Right atrium auricular region (tissue), 2 donors: ENCODE data around the gene TBCD. TPM values are rescaled to one million over a fixed set of nuclear protein-coding genes. Genes with fewer than 3 reads are reported as not detected.
"Not testable (repeated sequence)": the region's sequence is repeated elsewhere in the genome, so short reads cannot be mapped to it uniquely, and the experiment has no call there.

Experiments used
- DNase-seq: peaks from one replicate; pipeline ENCODE4 v3.0.0-alpha.2; 2019; ENCODE audit warnings: low spot score
- H3K27ac ChIP-seq, 2 donors: fragments of 200-600 bp; sonication (generic); 1 replicate in 1 of 2; 2 replicates in 1 of 2; pipeline ENCODE4 v1.5.1; 2016 to 2019
- H3K27me3 ChIP-seq, 2 donors: fragments of 200-600 bp; sonication (generic); one replicate each; pipeline versions ENCODE4 v1.5.1 to v1.6.0; 2017 to 2019
- H3K36me3 ChIP-seq: fragments of 200-600 bp; sonication (generic); one replicate; pipeline ENCODE4 v1.5.1; 2016
- H3K4me1 ChIP-seq, 2 donors: fragments of 200-600 bp; sonication (generic); one replicate each; pipeline versions ENCODE4 v1.5.1 to v1.6.0; 2017 to 2019
- H3K4me3 ChIP-seq, 2 donors: fragments of 200-600 bp; sonication (generic); 1 replicate in 1 of 2; 2 replicates in 1 of 2; pipeline ENCODE4 v1.5.1; 2017 to 2019; ENCODE audit warnings: mild to moderate bottlenecking in 1 of 2, moderate library complexity in 1 of 2
- H3K9me3 ChIP-seq, 2 donors: fragments of 200-600 bp; sonication (generic); one replicate each; pipeline ENCODE4 v1.5.1; 2019
- CTCF ChIP-seq, 2 donors: fragments of 200-600 bp; sonication (generic); IDR thresholded peaks; one replicate each; pipeline ENCODE4 v1.5.1; 2019; ENCODE audit warnings: antibody characterized with exemption in 2 of 2
- total RNA-seq, 2 donors: library from RNA; depleted of rRNA; stranded (reverse); fragments of >200 nt; gene quantifications; one replicate each; pipeline ENCODE4 v1.1.0, GENCODE V29; 2016

The TBCD gene
- total RNA-seq, 2 donors from 2014 or later, result 19.4 to 29.6 TPM

GRCh38 chr17:82783498-82783897 lies 31.6 kb downstream of the TBCD start:
- H3K9me3 ChIP-seq, result no peaks in the 10 kb centered on the region
- no peak overlapping the region for H3K27ac ChIP-seq
- H3K36me3 ChIP-seq, result peaks cover 14% of the 10 kb centered on the region
- TF ChIP-seq CTCF (IDR thresholded peaks at IDR 0.05), result no peak
- H3K27me3 ChIP-seq, result no peaks in the 10 kb centered on the region
- H3K4me3 ChIP-seq, result no peak overlapping the region
- H3K4me1 ChIP-seq, result no peaks in the 10 kb centered on the region
- no peak for DNase-seq

GRCh38 chr17:82785581-82785980 lies 33.7 kb downstream of the TBCD start:
- not testable (repeated sequence) for H3K27me3 ChIP-seq, H3K27ac ChIP-seq, H3K4me3 ChIP-seq, H3K9me3 ChIP-seq, DNase-seq
- Histone ChIP-seq H3K36me3 (peaks cover 14% of the 10 kb centered on the region), H3K4me1 (peaks cover 0 to 12% of the 10 kb centered on the region in 2 donors)

- no peaks in the 10 kb centered on the region for H3K27me3 ChIP-seq
- H3K9me3 ChIP-seq, result no peaks in the 10 kb centered on the region
- H3K4me1 ChIP-seq, result peaks cover 0 to 12% of the 10 kb centered on the region in 2 donors
- no peak overlapping the region for H3K4me3 ChIP-seq
- H3K27ac ChIP-seq, result no peak overlapping the region
- no peak for TF ChIP-seq CTCF (IDR thresholded peaks at IDR 0.05)
- DNase-seq, result no peak
- peaks cover 14% of the 10 kb centered on the region for H3K36me3 ChIP-seq
Measured at GRCh38 chr17:82786427-82786826, 34.6 kb downstream of the TBCD start.

- no peaks in the 10 kb centered on the region for H3K9me3 ChIP-seq
- TF ChIP-seq CTCF (IDR thresholded peaks at IDR 0.05), result no peak
- peaks cover 0 to 12% of the 10 kb centered on the region in 2 donors for H3K4me1 ChIP-seq
- H3K27ac ChIP-seq, result no peak overlapping the region
- H3K27me3 ChIP-seq, result no peaks in the 10 kb centered on the region
- H3K4me3 ChIP-seq, result no peak overlapping the region
- peak; percentile 64 for DNase-seq
- peaks cover 14% of the 10 kb centered on the region for H3K36me3 ChIP-seq
Measured at GRCh38 chr17:82787081-82787848, 35.4 kb downstream of the TBCD start.

- Histone ChIP-seq H3K27ac (no peak overlapping the region), H3K9me3 (no peaks in the 10 kb centered on the region), H3K4me3 (no peak overlapping the region), H3K36me3 (peaks cover 4% of the 10 kb centered on the region), H3K4me1 (peaks cover 0 to 15% of the 10 kb centered on the region in 2 donors), H3K27me3 (no peaks in the 10 kb centered on the region)
- DNase-seq, result no peak
- TF ChIP-seq CTCF (IDR thresholded peaks at IDR 0.05), result no peak
Measured at GRCh38 chr17:82788206-82789001, 36.5 kb downstream of the TBCD start.

- Histone ChIP-seq H3K4me3 (no peak overlapping the region), H3K27ac (no peak overlapping the region), H3K27me3 (no peaks in the 10 kb centered on the region), H3K9me3 (no peaks in the 10 kb centered on the region), H3K4me1 (peaks cover 0 to 22% of the 10 kb centered on the region in 2 donors), H3K36me3 (no peaks in the 10 kb centered on the region)
- no peak for TF ChIP-seq CTCF (IDR thresholded peaks at IDR 0.05)
- DNase-seq, result no peak
Measured at GRCh38 chr17:82789051-82789592, 37.3 kb downstream of the TBCD start.
